ENCODE data around the gene FAM228B. TPM values are rescaled to one million over a fixed set of nuclear protein-coding genes. Genes with fewer than 3 reads are reported as not detected.

FAM228B gene
- total RNA-seq, 2 experiments from 2014 or later = 7.9 to 8.7 TPM

GRCh38 chr2:24200799-24201198 lies 77.5 kb downstream of the FAM228B start:
- POLR2A ChIA-PET = no interaction called here

GRCh38 chr2:24203029-24203786 lies 79.9 kb downstream of the FAM228B start:
- H3K36me3 Mint-ChIP-seq (ENCODE audit: low read depth) = peaks cover 15% of the 10 kb centered on the region
- peaks cover 4% of the 10 kb centered on the region for H3K9me3 Mint-ChIP-seq
- ChIA-PET POLR2A (no interaction called here), CTCF (interaction anchor here (0.7 to 2.3 kb wide), 3 partner anchors 10 to 24 kb away, joined by 3 to 10 read pairs (median 3); no protein-coding TSS in a partner anchor)
- H3K4me3 Mint-ChIP-seq = no peak overlapping the region
- H3K4me1 Mint-ChIP-seq = no peaks in the 10 kb centered on the region
- H3K27ac Mint-ChIP-seq = no peak overlapping the region
- H3K27me3 Mint-ChIP-seq = no peaks in the 10 kb centered on the region
- no peak for DNase-seq

More at GRCh38 chr2:24200799-24201198, 77.5 kb downstream of the FAM228B start:
- H3K36me3 Mint-ChIP-seq (ENCODE audit: low read depth) = peaks cover 14% of the 10 kb centered on the region
- CTCF ChIA-PET = no interaction called here
- H3K27me3 Mint-ChIP-seq = peaks cover 4% of the 10 kb centered on the region
- H3K4me1 Mint-ChIP-seq = no peaks in the 10 kb centered on the region
- no peak for DNase-seq
- no peak overlapping the region for H3K27ac Mint-ChIP-seq
- no peak overlapping the region for H3K4me3 Mint-ChIP-seq
- peaks cover 4% of the 10 kb centered on the region for H3K9me3 Mint-ChIP-seq

DNA sequence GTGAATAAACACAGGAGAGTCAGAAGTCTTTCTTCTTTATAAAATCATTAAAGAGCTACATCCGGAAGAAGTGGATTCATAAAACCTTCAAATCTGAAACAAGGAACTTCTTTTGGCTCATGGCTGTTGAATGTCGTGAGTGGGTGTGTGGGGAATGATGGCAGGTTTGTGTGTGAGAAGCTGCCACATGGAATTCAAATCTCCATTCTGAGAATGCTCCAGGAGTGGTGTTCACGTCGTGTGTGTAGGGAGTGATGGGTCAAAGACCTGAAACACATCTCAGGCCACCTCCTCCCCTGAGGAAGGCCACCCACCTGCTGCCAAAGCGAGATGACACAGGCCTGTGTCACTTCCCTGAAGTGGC lies 80.5 kb downstream of the FAM228B start:
- Mint-ChIP-seq H3K27ac (no peak overlapping the region), H3K27me3 (no peaks in the 10 kb centered on the region), H3K4me1 (no peaks in the 10 kb centered on the region), H3K9me3 (peaks cover 4% of the 10 kb centered on the region), H3K36me3 (ENCODE audit: low read depth) (peaks cover 16% of the 10 kb centered on the region), H3K4me3 (no peak overlapping the region)
- no peak for DNase-seq
- POLR2A ChIA-PET = no interaction called here
- CTCF ChIA-PET = interaction anchor here (2.3 kb wide), 1 partner anchor 25 kb away, joined by 10 read pairs; no protein-coding TSS in a partner anchor

- Mint-ChIP-seq H3K27ac (no peak overlapping the region), H3K4me1 (no peaks in the 10 kb centered on the region), H3K27me3 (no peaks in the 10 kb centered on the region), H3K36me3 (ENCODE audit: low read depth) (peaks cover 21% of the 10 kb centered on the region), H3K9me3 (no peaks in the 10 kb centered on the region), H3K4me3 (no peak overlapping the region)
- CTCF ChIA-PET = interaction anchor here (2.3 kb wide), 1 partner anchor 25 kb away, joined by 10 read pairs; no protein-coding TSS in a partner anchor
- POLR2A ChIA-PET = no interaction called here
- DNase-seq = no peak
Measured at GRCh38 chr2:24204505-24204904, 81.2 kb downstream of the FAM228B start.

DNA sequence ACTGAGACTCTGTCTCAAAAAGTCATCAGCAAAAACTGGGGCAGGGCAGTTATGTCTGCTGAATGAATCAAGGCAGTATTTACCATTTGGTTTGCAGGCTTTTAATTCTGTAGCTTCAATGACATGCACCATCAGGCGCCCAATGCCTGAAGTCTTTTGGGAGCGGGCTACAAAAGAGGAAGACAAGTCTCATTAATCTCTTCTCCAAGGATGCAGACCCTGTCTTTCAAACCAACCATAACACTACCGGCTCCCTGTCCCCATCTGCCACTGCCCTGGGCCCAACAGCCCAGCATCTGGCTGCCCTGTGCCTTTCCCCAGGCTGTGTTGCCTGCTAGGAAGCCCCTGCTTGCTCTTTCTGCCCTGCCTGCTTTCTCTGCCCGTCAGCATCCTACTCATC lies 81.9 kb downstream of the FAM228B start:
- POLR2A ChIA-PET = no interaction called here
- Mint-ChIP-seq H3K36me3 (ENCODE audit: low read depth) (peaks cover 26% of the 10 kb centered on the region), H3K9me3 (no peaks in the 10 kb centered on the region), H3K27ac (no peak overlapping the region), H3K4me1 (no peaks in the 10 kb centered on the region), H3K27me3 (no peaks in the 10 kb centered on the region), H3K4me3 (no peak overlapping the region)
- no peak for DNase-seq
- CTCF ChIA-PET = no interaction called here

- peaks cover 28% of the 10 kb centered on the region for H3K36me3 Mint-ChIP-seq (ENCODE audit: low read depth)
- H3K9me3 Mint-ChIP-seq = no peaks in the 10 kb centered on the region
- no peak overlapping the region for H3K27ac Mint-ChIP-seq
- H3K4me3 Mint-ChIP-seq = no peak overlapping the region
- ChIA-PET CTCF (interaction anchor here (1.1 to 1.9 kb wide), 3 partner anchors 14 to 26 kb away, joined by 3 to 5 read pairs (median 3); no protein-coding TSS in a partner anchor), POLR2A (no interaction called here)
- DNase-seq = no peak
- no peaks in the 10 kb centered on the region for H3K4me1 Mint-ChIP-seq
- no peaks in the 10 kb centered on the region for H3K27me3 Mint-ChIP-seq
Measured at GRCh38 chr2:24206242-24206641, 83.0 kb downstream of the FAM228B start.

DNA sequence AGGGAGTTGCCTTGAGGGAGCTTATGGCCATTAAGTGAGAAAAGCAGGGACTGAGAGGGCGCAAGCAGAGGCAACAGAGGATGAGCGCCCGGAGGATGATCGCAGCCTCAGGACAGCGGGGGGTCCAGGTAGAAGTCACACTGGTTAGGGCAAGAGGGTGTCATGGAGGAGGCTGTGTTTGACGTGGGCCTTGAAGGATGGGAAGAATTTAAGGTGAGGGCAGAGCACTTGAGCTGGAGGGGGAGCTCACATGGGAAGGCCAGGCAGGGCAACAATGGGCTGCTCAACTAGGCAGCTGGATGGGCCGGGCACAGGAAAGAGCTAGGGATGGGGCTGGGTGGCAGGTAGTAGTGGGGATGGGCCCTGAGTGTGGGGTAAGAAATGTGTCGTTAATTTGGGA lies 83.4 kb downstream of the FAM228B start:
- H3K36me3 Mint-ChIP-seq (ENCODE audit: low read depth) = peaks cover 30% of the 10 kb centered on the region

GRCh38 chr2:24207359-24207758 lies 84.1 kb downstream of the FAM228B start:
- H3K4me3 Mint-ChIP-seq = no peak overlapping the region
- H3K9me3 Mint-ChIP-seq = no peaks in the 10 kb centered on the region
- no peak for DNase-seq
- H3K27me3 Mint-ChIP-seq = no peaks in the 10 kb centered on the region
- no peak overlapping the region for H3K27ac Mint-ChIP-seq
- H3K4me1 Mint-ChIP-seq = no peaks in the 10 kb centered on the region
- POLR2A ChIA-PET = no interaction called here
- H3K36me3 Mint-ChIP-seq (ENCODE audit: low read depth) = peaks cover 30% of the 10 kb centered on the region
- CTCF ChIA-PET = interaction anchor here (0.5 to 1.9 kb wide), 4 partner anchors 13 to 1015 kb away, joined by 3 to 5 read pairs (median 3); no protein-coding TSS in a partner anchor

More for the DNA sequence above, 83.4 kb downstream of the FAM228B start:
- no peak overlapping the region for H3K4me3 Mint-ChIP-seq
- no peaks in the 10 kb centered on the region for H3K27me3 Mint-ChIP-seq
- CTCF ChIA-PET = interaction anchor here (0.6 to 1.9 kb wide), 4 partner anchors 14 to 63 kb away, joined by 3 to 5 read pairs (median 4); no protein-coding TSS in a partner anchor
- POLR2A ChIA-PET = no interaction called here
- H3K27ac Mint-ChIP-seq = no peak overlapping the region
- no peak for DNase-seq
- H3K4me1 Mint-ChIP-seq = no peaks in the 10 kb centered on the region
- H3K9me3 Mint-ChIP-seq = no peaks in the 10 kb centered on the region

GRCh38 chr2:24208490-24208889 lies 85.2 kb downstream of the FAM228B start:
- ChIA-PET CTCF (interaction anchor here (0.8 to 1.0 kb wide), 2 partner anchors 174 to 352 kb away, joined by 3 read pairs; no protein-coding TSS in a partner anchor), POLR2A (interaction anchor here (0.5 kb wide), 1 partner anchor 100 kb away, joined by 3 read pairs; no protein-coding TSS in a partner anchor)
- Mint-ChIP-seq H3K27me3 (no peaks in the 10 kb centered on the region), H3K36me3 (ENCODE audit: low read depth) (peaks cover 30% of the 10 kb centered on the region), H3K4me3 (no peak overlapping the region), H3K4me1 (no peaks in the 10 kb centered on the region), H3K9me3 (no peaks in the 10 kb centered on the region), H3K27ac (no peak overlapping the region)
- DNase-seq = no peak

- DNase-seq = no peak
- Mint-ChIP-seq H3K4me3 (no peak overlapping the region), H3K4me1 (no peaks in the 10 kb centered on the region), H3K36me3 (ENCODE audit: low read depth) (peaks cover 21% of the 10 kb centered on the region), H3K27me3 (no peaks in the 10 kb centered on the region), H3K9me3 (no peaks in the 10 kb centered on the region), H3K27ac (no peak overlapping the region)
- ChIA-PET POLR2A (no interaction called here), CTCF (interaction anchor here (0.7 to 0.8 kb wide), 2 partner anchors 175 to 582 kb away, joined by 3 read pairs; no protein-coding TSS in a partner anchor)
Measured at GRCh38 chr2:24209389-24210105, 86.3 kb downstream of the FAM228B start.

- Mint-ChIP-seq H3K4me3 (no peak overlapping the region), H3K27me3 (no peaks in the 10 kb centered on the region), H3K4me1 (peaks cover 4% of the 10 kb centered on the region), H3K36me3 (ENCODE audit: low read depth) (peaks cover 20% of the 10 kb centered on the region), H3K9me3 (no peaks in the 10 kb centered on the region), H3K27ac (no peak overlapping the region)
- no peak for DNase-seq
- POLR2A ChIA-PET = no interaction called here
- CTCF ChIA-PET = interaction anchor here (0.7 kb wide), 1 partner anchor 581 kb away, joined by 3 read pairs; no protein-coding TSS in a partner anchor
Measured at GRCh38 chr2:24210106-24210455, 86.8 kb downstream of the FAM228B start.

GRCh38 chr2:24210723-24211122 lies 87.5 kb downstream of the FAM228B start:
- CTCF ChIA-PET = no interaction called here
- no peaks in the 10 kb centered on the region for H3K9me3 Mint-ChIP-seq
- H3K27ac Mint-ChIP-seq = no peak overlapping the region
- H3K27me3 Mint-ChIP-seq = no peaks in the 10 kb centered on the region
- H3K4me3 Mint-ChIP-seq = no peak overlapping the region
- DNase-seq = no peak
- POLR2A ChIA-PET = no interaction called here
- H3K4me1 Mint-ChIP-seq = peaks cover 6% of the 10 kb centered on the region
- peaks cover 17% of the 10 kb centered on the region for H3K36me3 Mint-ChIP-seq (ENCODE audit: low read depth)

GRCh38 chr2:24211408-24211807 lies 88.1 kb downstream of the FAM228B start:
- Mint-ChIP-seq H3K4me1 (peaks cover 6% of the 10 kb centered on the region), H3K36me3 (ENCODE audit: low read depth) (peaks cover 24% of the 10 kb centered on the region), H3K27me3 (no peaks in the 10 kb centered on the region), H3K27ac (no peak overlapping the region), H3K9me3 (no peaks in the 10 kb centered on the region), H3K4me3 (no peak overlapping the region)
- ChIA-PET POLR2A (no interaction called here), CTCF (interaction anchor here (1.3 kb wide), 1 partner anchor 37 kb away, joined by 3 read pairs; no protein-coding TSS in a partner anchor)
- no peak for DNase-seq

Data from activated CD4-positive, alpha-beta T cell treated with anti-CD3 and anti-CD28 coated beads, Interleukin-2, amount 10 ng/mL, durations not matched to agents 7 days and 5 days (primary cell).